Thyroid gland (tissue), 4 donors: Measurements from ENCODE around the gene SLC25A13. TPM values are rescaled to one million over a fixed set of nuclear protein-coding genes. Genes with fewer than 3 reads are reported as not detected.

Experiments
- DNase-seq, 2 donors: peaks; one replicate each; pipeline ENCODE4 v3.0.0-alpha.2; 2019
- H3K27ac ChIP-seq, 3 donors: fragments of 200-600 bp; sonication (generic); 1 replicate in 2 of 3; 2 replicates in 1 of 3; pipeline ENCODE4 v1.5.1; 2016 to 2019; ENCODE audit warnings: mild to moderate bottlenecking in 1 of 3, moderate library complexity in 1 of 3
- H3K27me3 ChIP-seq: fragments of 200-600 bp; sonication (generic); one replicate; pipeline ENCODE4 v1.5.1; 2019
- H3K36me3 ChIP-seq, 2 donors: fragments of 200-600 bp; sonication (generic); one replicate each; pipeline ENCODE4 v1.5.1; 2016 to 2019
- H3K4me1 ChIP-seq, 2 donors: fragments of 200-600 bp; sonication (generic); one replicate each; pipeline ENCODE4 v1.5.1; 2017 to 2019
- H3K4me3 ChIP-seq, 3 donors: fragments of 200-600 bp; sonication (generic); replicated peaks in 1 of 3; 1 replicate in 2 of 3; 2 replicates in 1 of 3; pipeline ENCODE4 v1.5.1; 2016; ENCODE audit warnings: mild to moderate bottlenecking in 1 of 3
- H3K9me3 ChIP-seq: fragments of 200-600 bp; sonication (generic); one replicate; pipeline ENCODE4 v1.5.1; 2017
- POLR2A ChIP-seq, 2 donors: fragments of 450-650 bp; IDR thresholded peaks; one replicate each; pipeline ENCODE4 v1.6.1; 2017; ENCODE audit warnings: antibody characterized with exemption in 2 of 2, mild to moderate bottlenecking in 2 of 2, moderate library complexity in 1 of 2
- WGBS, 2 donors: methylation state at CpG; one replicate each; pipeline ENCODE4 v1.1.5; 2017; 5-methylcytosine and 5-hydroxymethylcytosine counted together
- intact Hi-C: fragments of 100-400 bp; cut with DNase I; formaldehyde crosslinking; loops from one replicate; pipeline ENCODE4 v1.15.1; 2023
- total RNA-seq, 4 donors: library from RNA; depleted of rRNA; stranded (reverse); fragments of >200 nt; gene quantifications; one replicate each; pipeline ENCODE4 v1.2.3, GENCODE V29; 2016
- TF ChIP-seq, protein P1 (sequence below), 6 experiments: fragments of 200-600 bp in 3 of 6; fragments of 450-650 bp in 3 of 6; sonication (generic) in 3 of 6; IDR thresholded peaks; one replicate each; pipeline ENCODE4 v1.5.1; 2016 to 2019; ENCODE audit warnings: antibody characterized with exemption in 6 of 6, mild to moderate bottlenecking in 2 of 6, inconsistent platforms in 1 of 6, moderate library complexity in 1 of 6

SLC25A13 gene
- total RNA-seq, 4 donors from 2014 or later, result 22.7 to 36.1 (median 30.2) TPM

DNA sequence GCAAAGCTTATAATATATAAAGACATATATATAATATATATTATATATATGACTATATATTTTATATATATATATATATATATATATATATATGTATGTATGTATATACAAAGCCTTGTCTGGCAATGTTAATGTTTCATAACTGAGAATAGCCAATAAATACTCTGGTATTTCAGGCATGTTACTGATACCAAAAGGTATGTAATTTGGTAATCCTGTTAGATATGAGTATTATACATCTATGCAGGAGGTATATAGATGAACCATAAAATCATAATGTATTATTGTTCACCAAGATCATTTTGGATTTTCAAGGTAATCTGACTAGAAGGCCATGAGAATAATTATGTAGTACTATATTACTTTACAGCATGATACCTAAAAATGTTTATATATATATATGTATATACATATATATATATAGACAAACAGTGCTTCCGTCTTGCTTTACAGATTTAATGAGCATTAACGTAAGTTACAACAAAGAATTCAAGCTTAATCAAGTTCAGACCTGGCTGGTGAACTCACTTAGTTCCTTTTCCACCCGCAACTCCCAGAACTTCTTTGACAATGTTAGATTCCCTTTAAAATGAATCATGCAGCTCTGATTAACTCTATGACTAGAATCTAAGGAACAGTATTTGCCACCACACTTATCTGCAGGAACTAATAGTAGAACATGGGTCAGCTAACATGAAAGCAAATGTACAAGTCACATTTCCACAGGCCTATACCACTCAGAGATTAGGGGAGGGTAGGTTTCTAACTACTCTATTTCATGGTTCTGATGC is 82.7 kb downstream of the SLC25A13 start:
- H3K4me3 ChIP-seq, result no peak overlapping the region
- H3K4me1 ChIP-seq, result peaks cover 0 to 25% of the 10 kb centered on the region in 2 donors
- no peak for TF ChIP-seq POLR2A (IDR thresholded peaks at IDR 0.05)
- TF ChIP-seq, protein P1, sequence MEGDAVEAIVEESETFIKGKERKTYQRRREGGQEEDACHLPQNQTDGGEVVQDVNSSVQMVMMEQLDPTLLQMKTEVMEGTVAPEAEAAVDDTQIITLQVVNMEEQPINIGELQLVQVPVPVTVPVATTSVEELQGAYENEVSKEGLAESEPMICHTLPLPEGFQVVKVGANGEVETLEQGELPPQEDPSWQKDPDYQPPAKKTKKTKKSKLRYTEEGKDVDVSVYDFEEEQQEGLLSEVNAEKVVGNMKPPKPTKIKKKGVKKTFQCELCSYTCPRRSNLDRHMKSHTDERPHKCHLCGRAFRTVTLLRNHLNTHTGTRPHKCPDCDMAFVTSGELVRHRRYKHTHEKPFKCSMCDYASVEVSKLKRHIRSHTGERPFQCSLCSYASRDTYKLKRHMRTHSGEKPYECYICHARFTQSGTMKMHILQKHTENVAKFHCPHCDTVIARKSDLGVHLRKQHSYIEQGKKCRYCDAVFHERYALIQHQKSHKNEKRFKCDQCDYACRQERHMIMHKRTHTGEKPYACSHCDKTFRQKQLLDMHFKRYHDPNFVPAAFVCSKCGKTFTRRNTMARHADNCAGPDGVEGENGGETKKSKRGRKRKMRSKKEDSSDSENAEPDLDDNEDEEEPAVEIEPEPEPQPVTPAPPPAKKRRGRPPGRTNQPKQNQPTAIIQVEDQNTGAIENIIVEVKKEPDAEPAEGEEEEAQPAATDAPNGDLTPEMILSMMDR (IDR thresholded peaks at IDR 0.05), result no peak
- H3K27me3 ChIP-seq, result no peaks in the 10 kb centered on the region
- no peak overlapping the region for H3K27ac ChIP-seq
- intact Hi-C loops, result no loop called here
- peaks cover 0 to under 1% of the 10 kb centered on the region in 2 donors for H3K36me3 ChIP-seq
- DNase-seq, result no peak
- 94 to 96% methylated on average over 3 of the region's 3 CpGs for WGBS, 2 donors
- H3K9me3 ChIP-seq, result no peaks in the 10 kb centered on the region

DNA sequence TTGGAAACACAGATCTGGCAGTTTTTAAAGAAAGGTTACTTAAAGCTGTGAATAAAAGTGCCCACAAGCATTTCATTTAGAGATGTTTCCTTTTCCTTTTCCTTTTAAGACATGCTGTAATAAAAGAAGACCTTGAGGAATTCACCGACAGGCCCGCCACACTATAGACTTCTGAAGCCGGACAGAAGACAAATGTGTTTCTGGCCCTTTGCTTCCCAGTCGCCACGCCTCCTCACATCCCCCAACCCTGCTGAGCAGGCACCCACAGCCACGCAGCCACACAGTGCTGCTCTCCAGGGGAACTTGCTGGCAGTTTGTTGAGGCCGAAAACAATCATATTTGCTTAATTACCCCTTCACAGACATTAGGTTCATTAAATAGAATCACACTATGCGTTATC is 83.4 kb downstream of the SLC25A13 start:
- intact Hi-C loops, result no loop called here
- Histone ChIP-seq H3K4me3 (no peak overlapping the region), H3K27me3 (no peaks in the 10 kb centered on the region), H3K36me3 (peaks cover 0 to 4% of the 10 kb centered on the region in 2 donors), H3K27ac (no peak overlapping the region), H3K4me1 (peaks cover 0 to 25% of the 10 kb centered on the region in 2 donors), H3K9me3 (no peaks in the 10 kb centered on the region)
- WGBS, 2 donors, result 82 to 89% methylated on average over 8 of the region's 8 CpGs
- TF ChIP-seq, protein P1 (IDR thresholded peaks at IDR 0.05), result no peak
- no peak for TF ChIP-seq POLR2A (IDR thresholded peaks at IDR 0.05)
- no peak for DNase-seq

DNA sequence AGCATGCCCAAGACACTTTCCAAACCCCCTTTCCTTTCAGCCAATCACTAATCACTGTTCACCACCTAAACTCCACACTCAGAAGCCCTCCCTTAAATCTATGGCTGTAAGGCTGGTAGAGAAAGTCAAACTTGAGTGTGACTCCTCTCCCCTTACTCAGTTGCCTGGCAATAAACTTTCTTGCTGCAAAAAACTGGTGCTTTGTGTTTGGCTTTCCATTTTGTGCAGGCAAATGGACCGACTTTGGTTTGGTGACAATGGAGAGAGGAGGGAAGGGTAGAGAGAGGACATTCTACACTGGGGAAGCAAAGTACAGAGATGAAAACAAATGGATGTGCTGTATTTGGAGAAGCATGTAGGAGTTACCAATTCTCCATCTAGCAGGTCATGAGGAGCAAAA is 84.9 kb downstream of the SLC25A13 start:
- Histone ChIP-seq H3K9me3 (no peaks in the 10 kb centered on the region), H3K27ac (no peak overlapping the region), H3K36me3 (peaks cover 0 to 4% of the 10 kb centered on the region in 2 donors), H3K4me1 (peaks cover 0 to 23% of the 10 kb centered on the region in 2 donors), H3K27me3 (no peaks in the 10 kb centered on the region), H3K4me3 (no peak overlapping the region)
- no peak for DNase-seq
- TF ChIP-seq, protein P1 (IDR thresholded peaks at IDR 0.05), result no peak
- TF ChIP-seq POLR2A (IDR thresholded peaks at IDR 0.05), result no peak
- WGBS, 2 donors, result 96 to 100% methylated on average over 1 of the region's 1 CpG
- intact Hi-C loops, result no loop called here

DNA sequence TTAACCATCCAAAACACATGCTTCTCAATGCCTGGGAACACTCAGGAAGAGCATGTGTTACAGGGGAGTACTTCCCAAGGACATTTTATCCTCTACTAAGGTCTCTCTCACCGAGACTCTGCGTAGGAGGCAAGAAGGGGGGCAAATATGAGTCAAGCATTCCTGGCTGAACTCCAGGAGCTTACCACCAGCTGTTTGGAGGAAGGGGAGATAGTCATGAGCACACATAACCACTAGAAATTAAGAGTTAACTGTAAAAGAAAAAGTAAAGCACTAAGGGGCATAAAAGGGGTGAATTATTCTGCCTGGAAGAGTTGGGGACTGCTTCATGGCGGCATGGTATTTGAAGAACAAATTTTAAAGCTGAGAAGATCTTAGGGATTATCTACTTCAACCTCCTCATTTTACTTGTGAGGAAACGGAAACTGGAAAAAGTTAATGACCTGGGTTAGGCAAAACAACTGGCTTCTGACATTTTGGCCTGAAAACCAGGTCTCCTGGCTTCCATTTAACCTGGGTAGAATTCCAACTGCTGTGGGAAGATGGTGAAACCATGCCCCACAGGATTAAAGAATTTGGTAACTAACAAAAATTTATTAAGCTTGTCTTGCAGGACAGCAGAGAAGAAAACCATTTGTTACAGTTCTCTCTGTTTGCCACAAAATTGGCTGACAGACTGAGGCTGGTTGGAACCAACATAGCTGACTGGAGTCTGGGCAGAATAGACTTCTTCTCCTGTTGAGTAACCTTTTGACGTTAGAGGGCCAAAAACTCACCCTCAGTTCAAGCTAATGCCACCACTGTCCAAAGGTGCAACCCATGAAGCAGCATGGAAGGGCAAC is 85.5 kb downstream of the SLC25A13 start:
- TF ChIP-seq POLR2A (IDR thresholded peaks at IDR 0.05), result no peak
- TF ChIP-seq, protein P1 (IDR thresholded peaks at IDR 0.05), result no peak
- H3K9me3 ChIP-seq, result no peaks in the 10 kb centered on the region
- intact Hi-C loops, result no loop called here
- peaks cover 0 to 17% of the 10 kb centered on the region in 2 donors for H3K4me1 ChIP-seq
- H3K4me3 ChIP-seq, result no peak overlapping the region
- H3K27me3 ChIP-seq, result no peaks in the 10 kb centered on the region
- H3K36me3 ChIP-seq, result peaks cover 0 to 4% of the 10 kb centered on the region in 2 donors
- peak overlapping the region in 1 of 3 donors; percentile 7 for H3K27ac ChIP-seq
- 62 to 70% methylated on average over 5 of the region's 5 CpGs for WGBS, 2 donors
- DNase-seq, result peak; percentile 11 to 26
